Muscle layer of duodenum (tissue), 2 donors: ENCODE measurements around the gene MRM2.

Experiments used
- H3K27ac ChIP-seq: one replicate; pipeline ENCODE4 v1.7.0; 2013; ENCODE audit warnings: mild to moderate bottlenecking, low read length
- H3K27me3 ChIP-seq: one replicate; pipeline ENCODE4 v1.7.0; 2013; ENCODE audit warnings: low read depth, mild to moderate bottlenecking, control low read depth, low read length
- H3K36me3 ChIP-seq, 2 donors: one replicate each; pipeline ENCODE4 v1.7.0; 2013; ENCODE audit warnings: low read length in 2 of 2, control low read depth in 1 of 2, mild to moderate bottlenecking in 1 of 2; ENCODE audit not compliant: insufficient read depth in 2 of 2, control insufficient read depth in 1 of 2
- H3K4me1 ChIP-seq, 2 donors: one replicate each; pipeline ENCODE4 v1.7.0; 2013; ENCODE audit warnings: low read length in 2 of 2, mild to moderate bottlenecking in 2 of 2, control low read depth in 1 of 2, moderate library complexity in 1 of 2; ENCODE audit not compliant: insufficient read depth in 2 of 2, control insufficient read depth in 1 of 2
- H3K4me3 ChIP-seq, 2 donors: one replicate each; pipeline ENCODE4 v1.7.0; 2013; ENCODE audit warnings: low read length in 2 of 2, low read depth in 1 of 2, mild to moderate bottlenecking in 1 of 2
- H3K9me3 ChIP-seq, 2 donors: one replicate each; pipeline ENCODE4 v1.7.0; 2013; ENCODE audit warnings: low read length in 2 of 2, control low read depth in 1 of 2, mild to moderate bottlenecking in 1 of 2; ENCODE audit not compliant: control insufficient read depth in 1 of 2
- donor health status: healthy.

The MRM2 gene

GRCh38 chr7:2192831-2193534 lies 49.0 kb downstream of the MRM2 start:
- Histone ChIP-seq H3K4me3 (no peak overlapping the region), H3K36me3 (peaks cover 10 to 17% of the 10 kb centered on the region in 2 donors), H3K4me1 (no peaks in the 10 kb centered on the region), H3K27ac (no peak overlapping the region), H3K27me3 (no peaks in the 10 kb centered on the region), H3K9me3 (peaks cover 3 to 6% of the 10 kb centered on the region in 2 donors)

GRCh38 chr7:2191016-2191415 lies 51.0 kb downstream of the MRM2 start:
- peaks cover 6 to 17% of the 10 kb centered on the region in 2 donors for H3K36me3 ChIP-seq

GRCh38 chr7:2190531-2190930 lies 51.5 kb downstream of the MRM2 start:
- peaks cover 3 to 6% of the 10 kb centered on the region in 2 donors for H3K9me3 ChIP-seq
- no peaks in the 10 kb centered on the region for H3K4me1 ChIP-seq
- no peaks in the 10 kb centered on the region for H3K27me3 ChIP-seq
- H3K4me3 ChIP-seq: no peak overlapping the region
- peaks cover 1 to 12% of the 10 kb centered on the region in 2 donors for H3K36me3 ChIP-seq
- H3K27ac ChIP-seq: no peak overlapping the region

More at GRCh38 chr7:2191016-2191415, 51.0 kb downstream of the MRM2 start:
- H3K27me3 ChIP-seq: no peaks in the 10 kb centered on the region
- H3K27ac ChIP-seq: no peak overlapping the region
- H3K4me1 ChIP-seq: no peaks in the 10 kb centered on the region
- H3K9me3 ChIP-seq: peaks cover 3 to 6% of the 10 kb centered on the region in 2 donors
- no peak overlapping the region for H3K4me3 ChIP-seq

- Histone ChIP-seq H3K36me3 (peaks cover 0 to 8% of the 10 kb centered on the region in 2 donors), H3K27me3 (no peaks in the 10 kb centered on the region), H3K4me3 (no peak overlapping the region), H3K9me3 (peaks cover 0 to 6% of the 10 kb centered on the region in 2 donors), H3K27ac (no peak overlapping the region), H3K4me1 (no peaks in the 10 kb centered on the region)
These were observed 55.8 kb downstream of the MRM2 start for GRCh38 chr7:2186166-2186565.

GRCh38 chr7:2185715-2186114 lies 56.3 kb downstream of the MRM2 start:
- no peak overlapping the region for H3K4me3 ChIP-seq
- no peaks in the 10 kb centered on the region for H3K27me3 ChIP-seq
- peaks cover 0 to 6% of the 10 kb centered on the region in 2 donors for H3K9me3 ChIP-seq
- H3K27ac ChIP-seq: no peak overlapping the region
- H3K36me3 ChIP-seq: peaks cover 0 to 8% of the 10 kb centered on the region in 2 donors
- no peaks in the 10 kb centered on the region for H3K4me1 ChIP-seq
